GM18873 (cell line): Measurements from ENCODE around the gene MTRR.
A peak's percentile ranks its signal among the peaks of the same experiment; 100 is the strongest.
"Not testable (repeated sequence)": the region's sequence is repeated elsewhere in the genome, so short reads cannot be mapped to it uniquely, and the experiment has no call there.

Experiments
- ATAC-seq: cut with Tn5 transposase; IDR thresholded peaks from one replicate; pipeline ENCODE4 v1.9.1; 2021; ENCODE audit warnings: mild to moderate bottlenecking, moderate library complexity, moderate number of reproducible peaks; ENCODE audit not compliant: unreplicated experiment, low FRiP score

The MTRR gene

DNA sequence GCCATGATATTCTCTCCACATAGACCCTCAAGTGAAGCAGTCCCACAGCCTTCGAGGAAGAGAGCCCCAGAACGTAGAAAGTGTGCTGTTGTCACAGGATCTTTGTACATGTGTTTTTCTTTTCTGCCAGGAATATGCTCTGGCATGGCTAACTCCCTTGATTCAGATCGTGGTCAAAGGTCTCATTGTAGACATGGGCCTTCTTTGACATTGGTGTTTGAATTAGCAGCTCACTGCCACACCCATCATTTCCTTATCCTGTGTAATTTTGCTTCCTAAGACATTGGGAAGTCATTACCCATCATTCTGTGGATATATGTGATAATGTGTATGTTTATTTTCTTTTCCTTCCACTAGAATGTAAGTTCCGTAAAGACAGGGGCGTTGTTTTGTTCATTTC lies 25.5 kb downstream of the MTRR start:
- ATAC-seq, result no peak

DNA sequence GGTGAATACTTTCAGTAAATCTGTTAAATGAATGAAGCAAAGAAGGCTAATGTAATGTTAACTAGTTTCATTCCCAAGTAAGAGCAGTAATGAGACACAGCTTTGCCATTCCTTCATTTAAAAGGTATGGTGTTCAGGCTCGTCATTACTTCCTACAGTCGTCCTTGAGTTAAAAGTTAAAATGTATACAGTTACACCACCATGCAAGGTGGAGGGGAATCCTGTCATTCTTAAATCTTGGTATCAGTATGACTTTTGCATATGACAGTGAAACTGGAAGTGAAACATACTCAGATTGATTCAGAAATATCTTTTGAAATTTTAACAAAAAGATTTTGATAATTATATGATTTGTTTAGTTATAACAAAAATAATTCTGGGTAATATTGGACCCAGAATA lies 25.9 kb downstream of the MTRR start:
- peak; percentile 100 for ATAC-seq

DNA sequence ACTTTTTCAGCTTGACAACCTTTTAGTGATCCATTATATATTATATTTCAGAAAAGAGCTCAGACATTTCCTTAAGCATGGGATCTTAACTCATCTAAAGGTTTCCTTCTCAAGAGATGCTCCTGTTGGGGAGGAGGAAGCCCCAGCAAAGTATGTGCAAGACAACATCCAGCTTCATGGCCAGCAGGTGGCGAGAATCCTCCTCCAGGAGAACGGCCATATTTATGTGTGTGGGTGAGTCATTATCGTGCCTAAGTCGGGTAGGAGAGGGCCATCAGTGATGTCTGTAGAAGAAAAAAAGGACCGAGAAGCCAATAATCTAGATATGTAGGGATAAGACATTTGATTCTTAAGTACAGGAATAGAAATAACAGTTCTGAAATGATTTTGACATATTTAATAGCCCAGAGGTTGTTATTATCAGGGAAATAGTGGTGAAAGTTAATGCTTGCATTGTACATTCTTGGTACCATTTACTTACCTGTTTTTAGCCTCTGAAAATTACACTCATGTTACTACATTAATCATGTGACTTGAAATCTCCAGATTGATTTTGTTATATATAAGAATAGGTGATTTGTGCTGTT lies 28.2 kb downstream of the MTRR start:
- ATAC-seq, result no peak

DNA sequence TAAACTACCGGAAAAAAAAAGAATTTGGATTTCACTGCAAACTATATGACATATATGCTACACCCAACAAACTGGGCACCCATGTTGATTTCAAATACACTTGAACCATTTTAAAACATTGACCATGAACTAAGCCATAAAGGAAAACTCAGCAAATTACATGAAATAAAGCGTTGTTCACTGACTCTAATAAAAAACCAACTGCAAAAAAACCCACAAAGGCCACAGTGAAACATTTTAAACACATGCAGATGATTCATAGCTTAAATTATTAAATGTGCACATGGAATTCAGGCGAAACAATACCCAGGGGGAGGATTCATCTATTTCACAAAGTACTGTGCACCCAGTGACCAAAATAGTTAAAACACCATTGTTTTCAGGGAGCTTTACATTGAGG lies 33.3 kb downstream of the MTRR start:
- ATAC-seq, result no peak

DNA sequence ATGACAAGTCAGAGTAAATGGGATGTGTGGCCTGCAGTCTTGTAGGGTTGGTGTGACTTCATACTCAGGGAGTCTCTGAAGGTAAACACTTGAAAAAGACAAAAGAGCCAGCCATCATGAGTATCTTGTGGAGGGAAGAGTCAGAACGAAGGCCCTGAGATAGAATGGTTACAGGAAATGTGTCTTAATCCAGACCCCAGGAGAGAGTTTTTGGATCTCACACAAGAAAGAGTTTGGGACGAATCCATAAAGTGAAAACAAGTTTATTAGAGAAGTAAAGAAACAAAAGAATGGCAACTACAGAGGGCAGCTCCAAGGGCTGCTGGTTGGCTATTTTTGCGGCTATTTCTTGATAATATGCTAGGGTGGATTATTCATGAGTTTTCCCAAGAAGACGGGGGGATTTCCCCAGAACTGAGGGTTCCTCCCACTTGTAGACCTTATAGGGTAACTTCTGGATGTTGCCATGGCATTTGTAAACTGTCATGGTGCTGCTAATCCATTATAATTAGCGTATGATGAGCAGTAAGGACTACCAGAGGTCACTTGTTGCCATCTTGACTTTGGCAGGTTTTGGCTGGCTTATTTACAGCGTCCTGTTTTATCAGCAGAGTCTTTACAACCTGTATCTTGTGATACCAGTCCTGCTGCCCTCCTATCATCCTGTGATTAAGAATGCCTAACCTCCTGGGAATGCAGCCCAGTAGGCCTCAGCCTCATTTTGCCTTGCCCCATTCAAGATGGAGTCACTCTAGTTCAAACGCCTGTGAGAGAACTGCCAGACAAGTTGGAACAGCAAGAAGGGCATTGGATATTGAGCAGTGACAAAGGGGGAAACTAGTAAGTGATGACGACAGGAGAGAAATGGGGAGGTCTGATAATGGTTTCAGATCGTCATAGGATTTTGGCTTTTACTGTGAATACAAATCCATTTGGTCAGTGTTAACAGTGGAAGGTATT lies 34.0 kb downstream of the MTRR start:
- no peak for ATAC-seq

DNA sequence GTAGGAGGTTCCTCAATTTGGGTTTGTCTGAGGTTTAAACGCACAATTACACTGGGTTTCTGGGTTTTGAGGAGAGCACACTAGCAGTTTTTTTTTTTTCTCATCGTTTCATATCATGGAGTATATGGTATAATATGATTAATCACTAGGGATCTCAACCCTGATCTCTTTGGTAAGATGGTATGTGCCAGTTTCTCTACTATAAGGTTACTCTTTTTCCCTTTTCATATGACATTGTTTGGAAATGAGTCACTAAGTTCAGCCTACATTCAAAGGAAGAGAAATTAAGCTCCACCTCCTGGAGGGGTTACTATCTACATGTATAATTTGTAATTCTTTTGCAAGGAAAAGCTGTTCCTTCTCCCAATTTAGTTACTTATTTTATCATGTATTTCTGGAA lies 35.2 kb downstream of the MTRR start:
- no peak for ATAC-seq

DNA sequence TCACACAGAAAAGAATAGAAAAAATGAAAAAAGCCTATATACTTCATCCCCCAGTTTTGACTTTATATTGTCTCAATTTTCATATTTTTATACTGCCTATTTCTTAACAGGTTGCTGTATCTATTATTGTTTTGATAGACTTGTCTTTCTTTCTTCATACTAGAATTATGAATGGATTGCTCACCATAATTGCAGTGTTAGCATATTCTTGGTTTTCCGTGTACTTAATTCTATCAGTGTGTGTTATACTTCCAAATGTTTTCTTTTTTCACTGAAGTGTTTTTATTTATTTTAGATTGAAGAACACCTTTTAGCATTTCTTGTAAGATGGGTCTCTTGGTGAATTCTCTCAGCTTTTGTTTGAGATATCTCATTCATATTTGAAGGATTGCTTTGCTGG lies 38.7 kb downstream of the MTRR start:
- ATAC-seq, result no peak

DNA sequence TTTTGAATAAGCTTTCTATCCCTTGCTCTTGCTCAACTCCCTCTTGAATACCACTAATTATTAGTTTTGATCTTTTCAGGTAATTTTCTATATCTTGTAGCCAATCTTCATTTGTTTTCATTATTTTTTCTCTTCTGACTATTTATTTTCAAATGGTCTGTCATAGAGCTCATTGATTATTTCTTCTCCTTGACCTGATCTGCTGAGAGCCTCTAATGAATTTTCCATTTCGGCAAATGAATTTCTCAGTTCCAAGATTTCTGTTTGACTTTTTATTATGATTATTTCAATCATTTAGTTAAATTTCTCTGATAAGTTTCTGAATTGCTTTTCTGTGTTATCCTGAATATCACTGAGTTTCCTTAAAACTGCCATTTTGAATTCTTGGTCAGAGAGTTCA lies 39.4 kb downstream of the MTRR start:
- no peak for ATAC-seq

DNA sequence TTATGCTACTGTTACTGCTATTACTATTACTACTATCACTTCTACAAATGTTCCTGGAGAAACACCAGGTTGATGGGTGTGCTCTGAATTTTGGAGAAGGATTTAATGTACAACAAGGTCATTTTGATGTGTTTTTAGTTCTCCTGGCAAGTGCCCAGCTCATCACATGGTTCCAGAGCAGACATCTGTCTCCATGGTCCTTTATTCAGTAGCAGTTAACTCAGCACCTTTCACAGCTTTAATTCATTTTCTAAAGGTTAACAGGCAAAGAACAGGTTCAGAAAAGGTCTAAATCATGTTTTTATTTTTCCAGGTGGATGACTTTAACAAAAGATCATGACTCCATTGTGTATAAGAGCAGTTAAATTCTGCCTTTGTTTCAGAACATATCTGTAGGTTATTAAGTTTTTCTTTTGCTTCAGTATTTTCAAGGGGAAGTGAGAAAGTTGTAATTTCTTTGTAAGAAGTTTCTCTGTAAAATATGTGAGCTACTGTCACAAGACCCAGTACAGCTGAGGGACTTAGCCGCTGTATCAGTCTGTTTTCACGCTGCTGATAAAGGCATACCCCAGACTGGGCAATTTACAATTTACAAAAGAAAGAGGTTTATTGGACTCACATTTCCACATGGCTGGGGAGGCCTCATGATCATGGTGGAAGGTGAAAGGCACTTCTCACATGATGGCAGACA lies 41.9 kb downstream of the MTRR start:
- no peak for ATAC-seq

DNA sequence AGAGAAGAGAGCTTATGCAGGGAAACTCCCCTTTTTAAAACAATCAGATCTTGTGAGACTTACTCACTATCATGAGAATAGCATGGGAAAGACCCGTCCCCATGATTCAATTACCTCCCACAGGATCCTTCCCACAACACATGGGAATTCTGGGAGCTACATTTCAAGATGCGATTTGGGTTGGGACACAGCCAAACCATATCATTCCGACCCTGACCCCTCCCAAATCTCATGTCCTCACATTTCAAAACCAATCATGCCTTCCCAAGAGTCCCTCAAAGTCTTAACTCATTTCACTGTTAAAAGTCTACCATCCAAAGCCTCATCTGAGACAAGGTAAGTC lies 42.5 kb downstream of the MTRR start:
- not testable (repeated sequence) for ATAC-seq

DNA sequence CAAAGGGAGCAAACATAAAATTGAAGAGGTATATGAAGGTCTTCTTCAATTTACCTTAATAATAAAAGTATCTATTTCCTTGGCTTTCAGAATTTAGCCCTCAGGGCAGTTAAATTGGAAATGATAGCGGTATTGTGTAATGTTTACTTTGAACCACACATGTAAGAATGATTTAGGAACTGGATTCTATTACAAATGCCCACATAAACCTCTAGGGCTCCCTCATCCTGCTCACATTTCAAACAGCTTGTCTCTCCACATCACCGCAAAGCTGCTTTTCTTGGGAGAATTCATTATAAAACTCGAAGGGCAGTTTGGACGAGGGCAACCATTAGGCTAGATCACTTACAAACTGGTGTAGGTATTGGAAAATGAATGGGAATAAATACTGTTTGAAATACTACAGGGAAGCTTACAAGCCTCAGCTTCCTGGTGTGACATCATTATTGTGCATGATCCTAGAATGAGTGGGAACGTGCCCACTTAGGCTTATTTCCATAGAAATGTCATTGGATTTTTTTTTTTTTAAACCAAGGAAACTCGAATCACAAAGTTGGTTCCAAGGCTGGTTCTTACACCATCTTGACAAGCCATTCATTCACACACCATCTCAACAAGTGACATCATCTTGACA lies 47.3 kb downstream of the MTRR start:
- ATAC-seq, result no peak

DNA sequence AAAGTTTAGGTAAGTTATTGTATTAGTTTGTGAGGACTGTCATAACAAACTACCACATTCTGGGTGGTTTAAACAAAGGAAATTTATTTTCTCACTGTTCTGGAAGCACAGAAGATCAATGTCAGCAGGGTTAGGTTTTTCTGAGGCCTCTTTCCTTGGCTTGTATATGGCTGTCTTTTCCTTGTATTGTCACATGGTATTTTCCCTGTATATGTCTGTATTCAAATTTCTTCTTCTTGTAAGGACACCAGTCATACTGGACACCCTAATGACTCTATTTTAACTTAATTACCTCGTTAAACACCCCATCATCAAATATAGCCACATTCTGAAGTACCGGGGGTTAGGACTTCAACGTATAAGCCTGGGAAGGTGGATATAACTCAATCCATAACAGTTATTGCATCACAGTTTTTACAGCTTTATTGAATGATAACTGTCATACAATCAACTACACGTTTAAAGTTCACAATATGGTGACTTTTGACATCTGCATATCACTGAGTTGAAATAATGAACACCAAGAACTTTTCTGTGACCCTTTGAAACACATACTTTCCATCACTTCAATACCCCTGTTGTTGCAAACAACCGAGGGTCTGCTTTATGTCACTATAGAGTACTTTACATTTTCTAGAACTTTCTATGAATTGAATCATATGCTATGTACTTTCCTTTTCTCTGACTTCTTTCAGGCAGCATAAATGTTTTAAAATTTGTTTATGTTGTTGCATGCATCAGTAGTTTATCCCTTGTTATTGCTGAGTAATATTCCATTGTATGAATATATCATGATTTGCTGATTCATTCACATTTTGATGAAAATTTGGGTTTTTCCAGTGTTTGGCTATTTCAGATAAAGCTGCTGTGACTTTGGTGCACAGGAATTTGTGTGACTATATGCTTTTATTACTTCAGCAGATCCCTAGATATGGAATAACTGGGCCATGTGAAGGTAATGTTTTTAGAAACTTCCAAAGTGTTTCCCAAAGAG lies 48.5 kb downstream of the MTRR start:
- no peak for ATAC-seq

DNA sequence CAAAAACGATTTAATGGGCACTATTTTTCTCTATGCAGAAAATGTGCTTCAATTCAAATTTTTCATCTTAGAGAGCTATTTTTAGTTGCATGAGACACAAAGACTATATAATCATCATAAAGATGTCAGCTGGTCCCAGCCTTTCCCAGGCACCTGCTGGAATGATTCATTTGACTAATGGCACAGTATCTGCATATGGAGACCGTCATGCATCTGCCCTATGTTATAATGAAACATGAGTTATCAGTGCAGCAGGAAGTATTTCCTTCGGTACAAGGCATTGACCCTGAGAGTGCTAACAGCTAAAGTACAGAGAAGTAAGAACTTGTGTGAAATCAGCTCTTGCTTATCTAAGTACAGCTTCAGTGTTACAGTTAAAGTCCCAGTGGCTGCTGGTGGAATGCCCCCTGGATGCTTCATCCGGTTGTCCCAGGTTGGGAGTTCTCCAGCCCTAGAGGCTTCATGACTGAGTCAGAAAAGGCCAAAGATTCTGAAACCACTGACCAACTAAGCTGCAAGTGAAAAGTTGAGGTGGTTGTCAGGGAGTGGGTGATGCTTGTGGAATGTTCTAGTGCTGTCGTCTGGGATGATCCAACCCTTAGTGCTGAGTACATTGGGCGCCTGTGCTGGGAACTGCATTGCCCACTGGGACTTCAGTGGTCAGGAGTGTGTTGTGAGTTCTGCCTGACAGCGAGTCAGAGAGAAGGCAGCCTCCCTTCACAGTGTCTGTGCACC lies 57.2 kb downstream of the MTRR start:
- ATAC-seq, result no peak

DNA sequence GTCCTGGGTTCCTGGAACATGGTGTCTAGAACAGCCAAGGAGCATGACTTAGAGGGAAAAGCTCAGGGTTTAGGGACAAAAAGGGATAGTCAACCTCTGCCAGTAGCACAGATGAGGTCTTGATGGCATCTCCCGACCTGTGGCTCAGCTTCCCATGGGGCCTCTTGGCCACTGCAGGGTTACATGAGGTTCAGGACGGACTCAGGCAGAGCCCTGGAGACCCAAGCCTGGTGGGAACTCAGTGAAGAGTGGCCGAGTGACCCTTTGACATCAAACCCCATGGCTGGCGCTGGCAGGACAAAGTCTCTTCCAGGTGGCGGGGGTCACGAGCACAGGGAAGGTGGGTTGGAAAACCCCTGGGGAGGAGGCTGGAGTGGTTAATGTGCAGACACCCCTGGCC lies 57.8 kb downstream of the MTRR start:
- ATAC-seq, result no peak

DNA sequence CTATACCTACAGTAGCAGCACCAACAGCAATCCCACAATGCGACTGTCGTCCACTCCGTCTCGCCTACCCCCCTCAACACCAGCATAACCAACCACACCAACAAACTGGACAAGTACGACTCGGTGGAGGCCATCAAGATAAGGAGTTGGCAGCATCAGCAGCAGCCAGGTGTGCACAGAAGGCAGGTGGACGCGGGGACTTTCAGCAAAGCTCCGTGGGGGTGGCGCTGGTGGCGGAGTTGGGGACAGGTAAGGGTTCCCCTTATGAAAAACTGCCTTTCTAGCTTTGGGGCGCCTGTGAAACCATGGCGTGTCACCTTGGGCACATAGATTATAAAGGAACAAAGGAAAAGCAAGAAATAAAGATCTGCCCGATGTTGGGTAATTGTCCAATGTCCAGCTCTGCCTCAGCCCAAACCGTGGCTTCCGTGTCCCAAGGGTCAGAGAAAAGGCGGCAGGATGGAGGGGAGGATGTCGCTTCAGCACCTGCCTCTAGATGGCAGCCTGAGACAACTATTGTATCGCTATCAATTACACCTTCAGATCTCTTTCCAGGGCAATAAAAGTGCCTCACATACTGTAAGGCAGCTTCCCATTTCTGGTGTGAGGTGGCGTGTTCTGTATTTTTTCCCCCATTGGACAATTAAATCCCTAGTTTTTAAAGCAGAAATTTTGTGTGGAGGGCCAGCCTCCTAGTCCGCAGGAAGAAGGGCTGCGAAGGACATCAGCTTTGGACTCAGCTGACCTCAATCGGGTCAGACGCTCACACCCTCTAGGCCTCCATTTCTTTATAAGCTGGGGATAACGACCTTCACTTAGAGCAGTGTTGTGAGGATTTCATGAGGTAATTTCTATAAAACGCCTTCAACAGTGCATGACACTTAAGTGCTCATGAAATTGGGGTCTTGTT lies 58.8 kb downstream of the MTRR start:
- peak; percentile 76 for ATAC-seq

DNA sequence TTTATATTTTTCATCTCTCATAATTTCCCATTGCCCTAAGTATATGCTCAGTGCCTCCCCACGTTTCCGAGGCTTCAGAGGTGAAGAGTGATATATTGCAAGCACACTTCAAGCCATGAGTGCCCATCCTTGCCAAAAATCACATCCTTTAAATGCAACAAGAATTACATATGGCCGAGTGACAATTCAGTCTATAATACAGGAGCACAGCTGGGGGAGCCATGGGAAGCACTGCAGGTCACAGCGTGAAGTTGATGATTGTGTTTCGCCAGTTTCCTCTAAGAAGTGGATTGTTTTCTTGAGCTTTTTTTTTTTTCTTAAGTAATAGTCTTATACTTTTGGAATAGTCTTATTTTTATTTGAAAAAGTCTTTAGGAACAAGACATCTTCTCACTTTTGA lies 61.1 kb downstream of the MTRR start:
- ATAC-seq, result no peak

DNA sequence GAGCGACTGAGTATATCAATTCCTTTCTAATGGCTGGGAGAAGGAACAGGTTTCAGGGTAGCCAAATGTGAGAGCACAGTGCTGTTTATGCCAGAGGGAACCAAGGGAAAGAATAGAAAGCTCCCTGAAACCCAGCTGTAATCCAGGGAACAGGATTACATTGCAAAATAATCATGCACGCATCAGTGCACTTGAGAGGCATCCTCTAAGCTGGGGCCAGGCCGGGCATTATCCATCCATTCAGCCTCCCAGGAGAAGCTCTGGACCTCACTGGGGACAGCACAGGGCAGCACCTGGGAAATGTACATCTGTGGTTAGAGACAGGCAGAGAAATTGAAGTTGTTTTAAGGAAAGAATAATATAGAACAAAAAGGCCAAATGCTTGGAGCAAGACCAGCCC lies 72.7 kb downstream of the MTRR start:
- no peak for ATAC-seq

DNA sequence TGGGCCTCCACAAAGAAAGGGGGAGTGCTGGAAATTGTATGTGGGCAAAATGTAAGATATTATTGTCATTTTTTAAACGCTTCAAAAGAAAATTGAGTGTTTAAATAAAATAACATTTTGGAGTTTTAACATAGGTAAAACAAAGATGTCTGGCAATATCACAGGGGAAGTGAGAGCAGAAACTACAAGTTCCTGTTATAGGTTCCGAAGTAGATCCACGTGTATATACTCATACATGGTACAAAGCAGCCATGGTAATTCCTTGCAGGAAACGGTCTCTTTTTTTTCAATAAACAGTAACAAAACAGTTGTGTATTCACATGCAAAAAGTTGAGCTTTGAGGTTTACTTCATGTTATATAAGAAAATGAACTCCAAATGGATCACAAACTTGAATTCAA lies 78.4 kb downstream of the MTRR start:
- no peak for ATAC-seq
